ENCODE data around the gene TRPM4. TPM values are rescaled to one million over a fixed set of nuclear protein-coding genes. Genes with fewer than 3 reads are reported as not detected.

Gene TRPM4
- total and polyA plus RNA-seq, 2 experiments from 2014 or later = 16.5 to 25.7 TPM

- Histone ChIP-seq H3K4me2 (no peak overlapping the region), H3K9me2 (ENCODE audit: insufficient read depth) (no peaks in the 10 kb centered on the region), H3K79me2 (replicated peaks; ENCODE audit: insufficient read depth) (no peaks in the 10 kb centered on the region), H3K4me3 (no peak overlapping the region), H4K20me1 (replicated peaks; ENCODE audit: insufficient read depth) (no peaks in the 10 kb centered on the region), H3K27me3 (ENCODE audit: insufficient read depth) (no peaks in the 10 kb centered on the region), H3K36me3 (ENCODE audit: insufficient read depth) (no peaks in the 10 kb centered on the region), H3K27ac (ENCODE audit: low read depth) (no peak overlapping the region), H2AFZ (no peak overlapping the region), H3F3A (replicated peaks; ENCODE audit: low read depth) (no peaks in the 10 kb centered on the region), H3K4me1 (ENCODE audit: insufficient read depth) (no peaks in the 10 kb centered on the region)
- Mint-ChIP-seq H3K4me1 (no peaks in the 10 kb centered on the region), H3K36me3 (ENCODE audit: low read depth) (peaks cover 12% of the 10 kb centered on the region; the same call in 2 of the 3 replicates), H3K4me3 (no peak overlapping the region), H3K27ac (no peak overlapping the region), H3K9me3 (peaks cover 3% of the 10 kb centered on the region; the same call in 1 of the 3 replicates), H3K27me3 (ENCODE audit: insufficient read depth, low read depth, poor library complexity) (peaks cover 2% of the 10 kb centered on the region)
- DNase-seq (ENCODE audit: low spot score) (no peak), ATAC-seq (no peak)
- TF ChIP-seq ZNF331 (CRISPR knock-in tag; IDR thresholded peaks at IDR 0.05; ENCODE audit: low read depth) = no peak
- TF ChIP-seq CTCF (conservative IDR thresholded peaks at IDR 0.05; ENCODE audit: low read depth in 2 of 2) = no peak
- no peak for TF ChIP-seq POLR2AphosphoS5 (IDR thresholded peaks at IDR 0.05; ENCODE audit: low read depth)
- no peak for TF ChIP-seq ZNF114 (CRISPR knock-in tag; IDR thresholded peaks at IDR 0.05)
- no peak for TF ChIP-seq JUNB (IDR thresholded peaks at IDR 0.05; ENCODE audit: unreplicated experiment)
- TF ChIP-seq, protein P1, sequence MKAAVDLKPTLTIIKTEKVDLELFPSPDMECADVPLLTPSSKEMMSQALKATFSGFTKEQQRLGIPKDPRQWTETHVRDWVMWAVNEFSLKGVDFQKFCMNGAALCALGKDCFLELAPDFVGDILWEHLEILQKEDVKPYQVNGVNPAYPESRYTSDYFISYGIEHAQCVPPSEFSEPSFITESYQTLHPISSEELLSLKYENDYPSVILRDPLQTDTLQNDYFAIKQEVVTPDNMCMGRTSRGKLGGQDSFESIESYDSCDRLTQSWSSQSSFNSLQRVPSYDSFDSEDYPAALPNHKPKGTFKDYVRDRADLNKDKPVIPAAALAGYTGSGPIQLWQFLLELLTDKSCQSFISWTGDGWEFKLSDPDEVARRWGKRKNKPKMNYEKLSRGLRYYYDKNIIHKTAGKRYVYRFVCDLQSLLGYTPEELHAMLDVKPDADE (IDR thresholded peaks at IDR 0.05) = no peak
- no peak for TF ChIP-seq CREB1 (CRISPR knock-in tag; IDR thresholded peaks at IDR 0.05; ENCODE audit: low read depth)
- no peak for TF ChIP-seq NANOG (IDR thresholded peaks at IDR 0.05; ENCODE audit: borderline replicate concordance)
- no peak for TF ChIP-seq EZH2phosphoT487 (IDR thresholded peaks at IDR 0.05; ENCODE audit: unreplicated experiment)
- TF ChIP-seq REST (IDR thresholded peaks at IDR 0.05; ENCODE audit: unreplicated experiment) = no peak
- TF ChIP-seq EZH2 (IDR thresholded peaks at IDR 0.05; ENCODE audit: low read depth, unreplicated experiment) = no peak
- no peak for TF ChIP-seq STAT1 (IDR thresholded peaks at IDR 0.05; ENCODE audit: unreplicated experiment)
- no peak for TF ChIP-seq ZNF462 (CRISPR knock-in tag; IDR thresholded peaks at IDR 0.05)
Measured at GRCh38 chr19:49194408-49194807, 36.8 kb downstream of the TRPM4 start.
